K562 (cell line): ENCODE data around the gene ADGRL3. TPM values are rescaled to one million over a fixed set of nuclear protein-coding genes. Genes with fewer than 3 reads are reported as not detected.

ENCODE experiments used
- ATAC-seq: fragments of 200-7000 bp; cut with Tn5 transposase; 3 replicates; pipeline ENCODE4 v1.9.1; 2020; ENCODE audit warnings: moderate library complexity
- BruUV-seq: library from RNA; stranded (reverse); fragments of 400-500 nt; replicated peaks from 2 replicates; lab custom pipeline; 2021; lab: Mats Ljungman, UMichigan
- CTCF ChIA-PET: fragments of 300-600 bp; formaldehyde crosslinking; extraction: SDS; loops from one replicate; lab custom pipeline; 2021; ENCODE audit warnings: low intra/inter-chr PET ratio; lab: Yijun Ruan, JAX
- POLR2A ChIA-PET: fragments of 300-600, 350-650 bp; sonication (Branson Sonifier 250); formaldehyde crosslinking; extraction: SDS; loops from one replicate; lab custom pipeline; 2021; ENCODE audit warnings: antibody characterized with exemption, inconsistent platforms; lab: Yijun Ruan, JAX
- DNase-seq, 4 experiments: peaks; one replicate each; pipeline versions ENCODE4 v3.0.0 to v3.0.0-alpha.2; 2011 to 2018; ENCODE audit warnings: low spot score in 3 of 4, mixed read lengths in 3 of 4; ENCODE audit errors: extremely low read depth in 1 of 4
- FAIRE-seq: peaks from 2 replicates; lab custom pipeline; 2011; peaks lifted over from hg19 to GRCh38; lab: Jason Lieb, UNC
- H2AFZ ChIP-seq: 2 replicates; pipeline ENCODE4 v1.6.0; 2011; ENCODE audit warnings: low read depth, low read length, control low read depth, inconsistent platforms
- H3K27ac ChIP-seq: fragments of 200-600 bp; 3 replicates; pipeline ENCODE4 v1.8.0; 2011; ENCODE audit warnings: low read depth, mild to moderate bottlenecking, control low read depth, inconsistent platforms, low read length, moderate library complexity, mixed read lengths; ENCODE audit errors: extremely low read depth
- H3K27me3 ChIP-seq, 2 experiments: fragments of 300-600 bp in 1 of 2; 2 replicates in 1 of 2; 3 replicates in 1 of 2; pipeline versions ENCODE4 v1.6.0 to v1.8.0; 2011; ENCODE audit warnings: inconsistent platforms in 2 of 2, low read length in 2 of 2, mild to moderate bottlenecking in 1 of 2, mixed read lengths in 1 of 2, moderate library complexity in 1 of 2; ENCODE audit not compliant: control insufficient read depth in 2 of 2, insufficient read depth in 2 of 2
- H3K36me3 ChIP-seq: fragments of 300-600 bp; 3 replicates; pipeline ENCODE4 v1.8.0; 2011; ENCODE audit warnings: mild to moderate bottlenecking, low read length, inconsistent platforms; ENCODE audit not compliant: control insufficient read depth, insufficient read depth
- H3K4me1 ChIP-seq, 2 experiments: fragments of 200-600 bp in 1 of 2; replicated peaks in 1 of 2; 2 replicates in 1 of 2; 3 replicates in 1 of 2; pipeline versions ENCODE4 v1.5.1 to v1.8.0; 2011; ENCODE audit warnings: inconsistent platforms in 2 of 2, low read length in 2 of 2, mild to moderate bottlenecking in 1 of 2, mixed read lengths in 1 of 2, moderate library complexity in 1 of 2; ENCODE audit not compliant: control insufficient read depth in 2 of 2, insufficient read depth in 2 of 2
- H3K4me2 ChIP-seq: 2 replicates; pipeline ENCODE4 v1.6.1; 2011; ENCODE audit warnings: low read length, control low read depth, inconsistent platforms, mixed read lengths; ENCODE audit not compliant: insufficient read depth
- H3K4me3 ChIP-seq: fragments of 200-600 bp; sonication (generic), shearing (Covaris generic); 2 replicates; pipeline ENCODE4 v1.5.1; 2016; ENCODE audit warnings: control low read depth, inconsistent platforms
- H3K79me2 ChIP-seq: fragments of 200-600 bp; 3 replicates; pipeline ENCODE4 v1.8.0; 2011; ENCODE audit warnings: low read length, inconsistent platforms; ENCODE audit not compliant: control insufficient read depth, insufficient read depth
- H3K9ac ChIP-seq, 2 experiments: 2 replicates each; pipeline versions ENCODE4 v1.6.0 to v1.6.1; 2011; ENCODE audit warnings: low read depth in 2 of 2, low read length in 2 of 2, control low read depth in 1 of 2, inconsistent platforms in 1 of 2, mild to moderate bottlenecking in 1 of 2, mixed read lengths in 1 of 2; ENCODE audit not compliant: insufficient read depth in 1 of 2
- H3K9me1 ChIP-seq: one replicate; pipeline ENCODE4 v1.6.0; 2011; ENCODE audit warnings: inconsistent platforms, mild to moderate bottlenecking, low read length, moderate library complexity; ENCODE audit not compliant: control insufficient read depth, insufficient read depth
- H3K9me3 ChIP-seq: replicated peaks from 2 replicates; pipeline ENCODE4 v1.5.1; 2011; ENCODE audit warnings: low read depth, low read length, inconsistent platforms; ENCODE audit not compliant: control insufficient read depth, insufficient read depth
- H4K20me1 ChIP-seq: replicated peaks from 2 replicates; pipeline ENCODE4 v1.6.1; 2011; ENCODE audit warnings: low read length, inconsistent platforms, mixed read lengths; ENCODE audit not compliant: control insufficient read depth, insufficient read depth
- ARID2 ChIP-seq: fragments of 450-650 bp; IDR thresholded peaks from 2 replicates; pipeline ENCODE4 v1.6.1; 2017; ENCODE audit warnings: antibody characterized with exemption, mild to moderate bottlenecking
- E4F1 ChIP-seq: fragments of 250-450 bp; sonication (Bioruptor Pico); IDR thresholded peaks from 2 replicates; pipeline ENCODE4 v1.5.0; 2021; ENCODE audit warnings: mild to moderate bottlenecking, borderline replicate concordance
- FOXK1 ChIP-seq: sonication (generic); formaldehyde crosslinking; IDR thresholded peaks from 2 replicates; pipeline ENCODE4 v1.8.0; 2022; ENCODE audit warnings: missing genetic modification reagents, mild to moderate bottlenecking, borderline replicate concordance
- HNRNPLL ChIP-seq: fragments of 200-400 bp; formaldehyde crosslinking; IDR thresholded peaks from 2 replicates; pipeline ENCODE4 v1.6.1; 2017; ENCODE audit warnings: low read length, low read depth, mild to moderate bottlenecking; ENCODE audit not compliant: poor library complexity, severe bottlenecking
- MAFG ChIP-seq: fragments of 450-650 bp; conservative IDR thresholded peaks from 2 replicates; pipeline ENCODE4 v1.6.1; 2016; ENCODE audit warnings: missing genetic modification characterization, missing compliant biosample characterization
- MYNN ChIP-seq, 2 experiments: sonication (generic); formaldehyde crosslinking in 1 of 2; IDR thresholded peaks; 2 replicates each; pipeline versions ENCODE4 v1.5.0 to v1.6.1; 2016 to 2020; ENCODE audit warnings: antibody characterized with exemption in 1 of 2, missing genetic modification reagents in 1 of 2
- NBN ChIP-seq: fragments of 450-650 bp; IDR thresholded peaks from 2 replicates; pipeline ENCODE4 v1.6.1; 2016; ENCODE audit warnings: low read depth, mild to moderate bottlenecking
- POLR2B ChIP-seq: fragments of 450-650 bp; IDR thresholded peaks from 2 replicates; pipeline ENCODE4 v1.6.1; 2018; ENCODE audit warnings: low read depth; ENCODE audit not compliant: partially characterized antibody
- RBM34 ChIP-seq: fragments of 200-400 bp; formaldehyde crosslinking; IDR thresholded peaks from 2 replicates; pipeline ENCODE4 v1.6.1; 2018; ENCODE audit warnings: low read length, borderline replicate concordance; ENCODE audit not compliant: insufficient read depth
- SIN3A ChIP-seq, 2 experiments: fragments of 150-350 bp in 1 of 2; IDR thresholded peaks; 2 replicates each; pipeline ENCODE4 v1.6.1; 2011 to 2016; ENCODE audit warnings: borderline replicate concordance in 2 of 2, low read depth in 2 of 2, low read length in 2 of 2, mild to moderate bottlenecking in 2 of 2, moderate library complexity in 2 of 2; ENCODE audit not compliant: control insufficient read depth in 1 of 2
- SPI1 ChIP-seq: IDR thresholded peaks from 2 replicates; pipeline ENCODE4 v1.6.1; 2011; ENCODE audit warnings: low read depth, low read length, control low read depth, borderline replicate concordance
- THRB ChIP-seq: fragments of 450-650 bp; formaldehyde crosslinking; conservative IDR thresholded peaks from 2 replicates; pipeline ENCODE4 v1.4.0; 2022; ENCODE audit warnings: mild to moderate bottlenecking, missing genetic modification characterization
- ZBTB12 ChIP-seq: fragments of 250-450 bp; sonication (Bioruptor Pico); IDR thresholded peaks from 2 replicates; pipeline ENCODE4 v1.4.0; 2020
- ZKSCAN1 ChIP-seq: fragments of 150-350 bp; IDR thresholded peaks from 2 replicates; pipeline ENCODE4 v1.6.1; 2016; ENCODE audit warnings: low read depth, low read length
- ZNF79 ChIP-seq: fragments of 250-450 bp; sonication (Bioruptor Pico); IDR thresholded peaks from 2 replicates; pipeline ENCODE4 v1.4.0; 2020; ENCODE audit warnings: low read depth, mild to moderate bottlenecking, moderate library complexity
- WGBS: fragments of 100-300 bp; shearing (Covaris generic); methylation state at CpG from one replicate; pipeline ENCODE4 v1.1.6; 2016; ENCODE audit warnings: low coverage, mixed read lengths; ENCODE audit not compliant: insufficient coverage; ENCODE audit errors: missing lambda C conversion rate; 5-methylcytosine and 5-hydroxymethylcytosine counted together
- in situ Hi-C: fragments of 300-500 bp; cut with MboI; formaldehyde crosslinking; loops from 4 replicates; pipeline ENCODE4 v1.15.0; 2018; ENCODE audit warnings: inconsistent platforms, mixed read lengths
- intact Hi-C: fragments of 100-400 bp; cut with micrococcal nuclease; formaldehyde crosslinking; loops from 2 replicates; pipeline ENCODE4 v1.14.2; 2022
- polyA plus RNA-seq, 8 experiments: library from polyadenylated mRNA; depleted of rRNA in 4 of 8; stranded (reverse) in 5 of 8; unstranded in 3 of 8; fragments of >200 nt; fragmentation: Nextera tagmentation in 2 of 8; fragmentation: Illumina TruSeq in 1 of 8; extraction: Ambion mirVana in 2 of 8; extraction: Trizol in 1 of 8; gene quantifications; 2 replicates each; pipeline versions ENCODE4 v1.2.1 to v1.2.3, GENCODE V29; 2011 to 2014; ENCODE audit warnings: inconsistent platforms in 1 of 8, missing spikeins in 1 of 8
- total RNA-seq, 7 experiments: library from RNA; depleted of rRNA in 6 of 7; stranded (reverse); fragments of >200 nt in 6 of 7; fragmentation: Illumina TruSeq in 2 of 7; extraction: Trizol in 2 of 7; gene quantifications; 2 replicates each; pipeline versions ENCODE4 v1.2.1 to v1.2.3, GENCODE V29; 2011 to 2021; ENCODE audit warnings: low replicate concordance in 1 of 7

Gene ADGRL3
- total and polyA plus RNA-seq, 9 of the 15 experiments (the other 6 are each of a cell fraction or from before 2014, with no cell fraction given): 0.03 to 0.14 (median 0.04) TPM; not detected in 2

GRCh38 chr4:61619528-61619927 lies 419.4 kb downstream of the ADGRL3 start:
- BruUV-seq: no TSS peak
- FAIRE-seq (no peak), ATAC-seq (no peak), DNase-seq (no peak)
- Histone ChIP-seq H3K36me3 (no peaks in the 10 kb centered on the region), H3K4me3 (no peak overlapping the region), H4K20me1 (no peaks in the 10 kb centered on the region), H3K9ac (no peak overlapping the region), H2AFZ (no peak overlapping the region), H3K4me2 (no peak overlapping the region), H3K9me3 (no peaks in the 10 kb centered on the region), H3K9me1 (no peaks in the 10 kb centered on the region), H3K79me2 (no peaks in the 10 kb centered on the region), H3K27ac (no peak overlapping the region), H3K4me1 (no peaks in the 10 kb centered on the region), H3K27me3 (no peaks in the 10 kb centered on the region)
- CTCF ChIA-PET: no interaction called here
- 4% methylated on average over 4 of the region's 4 CpGs for WGBS
- intact Hi-C loops: no loop called here
- TF ChIP-seq MYNN (IDR thresholded peaks at IDR 0.05) (no peak), MYNN (CRISPR knock-in tag; IDR thresholded peaks at IDR 0.05) (no peak), SIN3A (IDR thresholded peaks at IDR 0.05; ENCODE audit: borderline replicate concordance in 2 of 2, control insufficient read depth in 1 of 2, low read depth in 2 of 2, low read length in 2 of 2) (no peak), ARID2 (no peak), ZNF79 (no peak), SPI1 (no peak), POLR2B (no peak), RBM34 (no peak), NBN (no peak), FOXK1 (CRISPR knock-in tag) (no peak), ZBTB12 (CRISPR knock-in tag) (no peak), HNRNPLL (no peak), E4F1 (no peak), ZKSCAN1 (no peak), MAFG (tag) (no peak), THRB (CRISPR knock-in tag) (no peak)
- in situ Hi-C loops: no loop called here
- POLR2A ChIA-PET: no interaction called here
